Measurements from ENCODE around the gene RHEB. TPM values are rescaled to one million over a fixed set of nuclear protein-coding genes. Genes with fewer than 3 reads are reported as not detected.

RHEB gene
- total RNA-seq, 1 donor from 2014 or later = 88.5 TPM

DNA sequence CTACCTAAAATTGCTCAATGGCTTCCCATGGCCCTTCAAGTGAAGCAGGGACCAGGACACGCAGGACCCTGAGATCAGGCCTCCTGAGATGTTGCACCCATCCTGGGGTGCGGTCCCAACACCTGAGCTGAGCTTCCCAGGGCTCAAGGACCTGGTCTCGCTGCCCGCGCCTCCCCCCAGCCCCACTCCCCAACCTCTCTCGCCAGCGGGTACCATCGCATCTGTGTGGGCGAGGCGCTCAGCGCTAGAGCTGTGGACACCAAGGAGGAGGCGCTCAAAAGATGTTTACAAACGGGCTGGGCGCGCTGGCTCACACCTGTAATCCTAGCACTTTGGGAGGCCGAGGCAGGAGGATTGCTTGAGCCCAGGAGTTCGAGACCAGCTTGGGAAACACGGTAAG lies 72.4 kb downstream of the RHEB start:
- TF ChIP-seq, protein P1, sequence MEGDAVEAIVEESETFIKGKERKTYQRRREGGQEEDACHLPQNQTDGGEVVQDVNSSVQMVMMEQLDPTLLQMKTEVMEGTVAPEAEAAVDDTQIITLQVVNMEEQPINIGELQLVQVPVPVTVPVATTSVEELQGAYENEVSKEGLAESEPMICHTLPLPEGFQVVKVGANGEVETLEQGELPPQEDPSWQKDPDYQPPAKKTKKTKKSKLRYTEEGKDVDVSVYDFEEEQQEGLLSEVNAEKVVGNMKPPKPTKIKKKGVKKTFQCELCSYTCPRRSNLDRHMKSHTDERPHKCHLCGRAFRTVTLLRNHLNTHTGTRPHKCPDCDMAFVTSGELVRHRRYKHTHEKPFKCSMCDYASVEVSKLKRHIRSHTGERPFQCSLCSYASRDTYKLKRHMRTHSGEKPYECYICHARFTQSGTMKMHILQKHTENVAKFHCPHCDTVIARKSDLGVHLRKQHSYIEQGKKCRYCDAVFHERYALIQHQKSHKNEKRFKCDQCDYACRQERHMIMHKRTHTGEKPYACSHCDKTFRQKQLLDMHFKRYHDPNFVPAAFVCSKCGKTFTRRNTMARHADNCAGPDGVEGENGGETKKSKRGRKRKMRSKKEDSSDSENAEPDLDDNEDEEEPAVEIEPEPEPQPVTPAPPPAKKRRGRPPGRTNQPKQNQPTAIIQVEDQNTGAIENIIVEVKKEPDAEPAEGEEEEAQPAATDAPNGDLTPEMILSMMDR (IDR thresholded peaks at IDR 0.05; ENCODE audit: unreplicated experiment) = no peak
- Mint-ChIP-seq H3K4me3 (no peak overlapping the region), H3K27ac (no peak overlapping the region), H3K9me3 (no peaks in the 10 kb centered on the region), H3K4me1 (peaks cover 38% of the 10 kb centered on the region), H3K27me3 (ENCODE audit: low read depth) (no peaks in the 10 kb centered on the region), H3K36me3 (no peaks in the 10 kb centered on the region)
- no peak for DNase-seq (ENCODE audit: low spot score in 2 of 2, unreplicated experiment in 2 of 2)

DNA sequence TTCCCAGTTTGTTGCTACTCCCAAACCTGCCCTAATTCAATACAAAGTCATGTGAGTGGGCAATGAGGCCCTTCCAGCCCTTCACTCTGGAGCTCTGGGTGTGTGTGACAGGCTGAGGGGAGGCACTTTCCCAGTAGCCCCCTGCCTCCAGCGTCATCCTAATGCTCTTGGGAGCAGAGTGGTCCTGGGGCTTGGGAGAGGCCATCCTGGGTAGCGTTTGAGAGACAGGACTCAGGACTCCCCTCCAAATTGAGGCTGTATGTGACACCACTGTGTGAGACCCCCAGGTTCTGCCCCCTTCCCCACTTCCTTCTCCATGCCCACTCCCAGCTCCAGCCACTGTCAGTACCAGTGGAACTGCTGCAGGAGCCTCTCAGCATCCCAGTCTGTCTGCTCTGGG lies 73.3 kb downstream of the RHEB start:
- no peaks in the 10 kb centered on the region for H3K36me3 Mint-ChIP-seq

DNA sequence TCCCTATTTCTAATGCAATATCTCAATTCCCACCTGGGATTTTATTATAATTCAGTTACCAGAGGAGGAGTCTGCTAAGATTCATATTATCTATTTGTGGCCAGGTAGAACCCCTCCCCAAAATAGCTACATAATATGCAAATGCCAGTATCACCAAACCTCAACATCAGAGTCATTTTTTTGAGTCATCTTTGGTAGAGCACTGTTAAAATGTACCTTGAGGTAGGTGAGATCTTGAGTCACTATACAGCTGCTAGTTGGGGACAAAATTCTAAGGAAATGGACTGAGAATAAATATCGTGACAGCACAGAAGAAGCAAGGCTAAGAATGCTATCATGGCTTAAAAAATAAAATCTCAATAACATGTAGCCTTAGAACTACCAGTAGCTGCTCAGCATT lies 75.1 kb downstream of the RHEB start:
- Mint-ChIP-seq H3K4me3 (no peak overlapping the region), H3K27me3 (ENCODE audit: low read depth) (no peaks in the 10 kb centered on the region), H3K36me3 (no peaks in the 10 kb centered on the region), H3K27ac (peak overlapping the region; percentile 41), H3K4me1 (peaks cover 53% of the 10 kb centered on the region), H3K9me3 (no peaks in the 10 kb centered on the region)
- no peak for DNase-seq (ENCODE audit: low spot score in 2 of 2, unreplicated experiment in 2 of 2)
- TF ChIP-seq, protein P1 (IDR thresholded peaks at IDR 0.05; ENCODE audit: unreplicated experiment) = no peak

More for the DNA sequence above, 73.3 kb downstream of the RHEB start:
- peaks cover 45% of the 10 kb centered on the region for H3K4me1 Mint-ChIP-seq
- DNase-seq (ENCODE audit: low spot score in 2 of 2, unreplicated experiment in 2 of 2) = no peak
- H3K27me3 Mint-ChIP-seq (ENCODE audit: low read depth) = no peaks in the 10 kb centered on the region
- no peaks in the 10 kb centered on the region for H3K9me3 Mint-ChIP-seq
- TF ChIP-seq, protein P1 (IDR thresholded peaks at IDR 0.05; ENCODE audit: unreplicated experiment) = no peak
- H3K4me3 Mint-ChIP-seq = no peak overlapping the region
- H3K27ac Mint-ChIP-seq = peak overlapping the region; percentile 21

DNA sequence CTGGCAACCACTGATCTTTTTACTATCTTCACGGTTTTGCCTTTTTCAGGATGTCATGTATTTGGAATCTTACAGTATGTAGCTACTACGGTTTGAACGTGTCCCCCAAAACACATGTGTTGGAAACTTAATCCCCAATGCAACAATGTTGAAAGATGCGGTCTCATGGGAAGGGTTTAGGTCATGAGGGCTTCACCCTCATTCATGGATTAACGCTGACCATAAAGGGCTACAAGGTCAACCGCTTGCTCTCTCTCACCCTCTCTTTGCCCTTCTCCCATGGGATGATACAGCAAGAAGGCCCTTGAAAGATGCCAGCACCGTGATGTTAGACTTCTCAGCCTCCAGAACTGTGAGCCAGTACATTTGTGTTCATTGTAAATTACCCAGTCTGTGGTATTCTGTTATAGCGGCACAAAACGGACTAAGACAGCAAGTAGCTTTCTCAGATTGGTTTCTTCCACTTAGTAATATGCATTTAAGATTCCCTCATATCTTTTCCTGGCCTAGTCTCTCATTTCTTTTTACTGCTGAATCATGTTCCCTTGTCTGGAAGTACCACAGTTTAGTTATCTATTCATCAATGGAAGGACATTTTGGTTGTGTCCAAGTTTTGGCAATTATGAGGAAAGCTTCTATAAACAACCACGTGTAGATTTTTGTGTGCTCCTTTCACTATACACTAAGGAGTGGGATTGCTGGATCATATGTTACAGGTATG lies 76.8 kb downstream of the RHEB start:
- TF ChIP-seq, protein P1 (IDR thresholded peaks at IDR 0.05; ENCODE audit: unreplicated experiment) = no peak
- H3K27me3 Mint-ChIP-seq (ENCODE audit: low read depth) = no peaks in the 10 kb centered on the region
- no peaks in the 10 kb centered on the region for H3K36me3 Mint-ChIP-seq
- H3K27ac Mint-ChIP-seq = peak overlapping the region; percentile 88
- no peak for DNase-seq (ENCODE audit: low spot score in 2 of 2, unreplicated experiment in 2 of 2)
- no peak overlapping the region for H3K4me3 Mint-ChIP-seq
- H3K9me3 Mint-ChIP-seq = no peaks in the 10 kb centered on the region
- peaks cover 63% of the 10 kb centered on the region for H3K4me1 Mint-ChIP-seq

DNA sequence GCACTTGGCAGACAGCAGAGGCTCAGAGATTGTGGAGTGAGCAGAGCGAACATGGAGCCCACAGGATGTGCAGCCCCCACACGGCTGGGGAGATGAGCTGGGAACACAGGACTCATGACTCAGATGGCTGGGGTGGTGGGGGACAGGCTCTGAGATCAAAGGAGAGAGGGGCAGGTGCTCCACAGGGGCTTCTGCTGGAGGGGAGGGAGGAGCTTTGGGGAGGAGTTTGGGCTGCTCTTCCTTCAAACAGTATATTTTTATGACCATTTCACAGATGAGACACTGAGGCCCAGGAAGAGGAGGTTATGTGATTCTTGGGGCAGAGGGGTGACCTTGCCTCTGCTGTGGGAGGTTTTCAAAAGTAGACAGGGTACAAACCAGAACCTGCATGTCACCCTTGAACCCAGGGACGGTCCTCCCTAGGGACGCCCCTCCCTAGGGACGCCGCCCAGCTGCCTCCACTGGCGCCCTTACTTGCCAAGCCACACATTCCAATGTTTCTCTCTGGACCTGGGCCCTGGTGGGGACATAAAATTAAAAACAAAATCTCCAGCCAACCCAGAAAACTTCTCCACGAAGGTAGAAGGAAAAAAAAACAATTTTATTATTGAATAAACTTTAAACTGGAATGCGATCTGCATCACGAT lies 78.8 kb downstream of the RHEB start:
- Mint-ChIP-seq H3K27ac (peak overlapping the region; percentile 96), H3K36me3 (no peaks in the 10 kb centered on the region), H3K9me3 (no peaks in the 10 kb centered on the region), H3K4me1 (peaks cover 74% of the 10 kb centered on the region), H3K4me3 (peak overlapping the region; percentile 54), H3K27me3 (ENCODE audit: low read depth) (no peaks in the 10 kb centered on the region)
- TF ChIP-seq, protein P1 (IDR thresholded peaks at IDR 0.05; ENCODE audit: unreplicated experiment) = no peak
- no peak for DNase-seq (ENCODE audit: low spot score in 2 of 2, unreplicated experiment in 2 of 2)

All from mesothelial cell of epicardium (in vitro differentiated cells).